Panc1 (cell line): Measurements from ENCODE around the gene ZNF175. TPM values are rescaled to one million over a fixed set of nuclear protein-coding genes. Genes with fewer than 3 reads are reported as not detected.

Source experiments
- ATAC-seq: fragments of 200-7000 bp; cut with Tn5 transposase; 2 replicates; pipeline ENCODE4 v1.9.1; 2020; ENCODE audit warnings: mild to moderate bottlenecking, moderate library complexity
- BruUV-seq: library from RNA; stranded (reverse); fragments of 400-500 nt; replicated peaks from 2 replicates; lab custom pipeline; 2021; lab: Mats Ljungman, UMichigan
- CTCF ChIA-PET: fragments of 300-600 bp; sonication (Branson Sonifier 250); formaldehyde crosslinking; loops from one replicate; lab custom pipeline; 2022; ENCODE audit warnings: antibody characterized with exemption; lab: Charles Lee
- POLR2A ChIA-PET: fragments of 300-600 bp; sonication (Branson Sonifier 250); formaldehyde crosslinking; loops from one replicate; lab custom pipeline; 2022; ENCODE audit warnings: antibody characterized with exemption; lab: Charles Lee
- DNase-seq: peaks from one replicate; pipeline ENCODE4 v3.0.0-alpha.2; 2010; ENCODE audit warnings: low read depth, low spot score
- H3K27ac ChIP-seq: 2 replicates; pipeline ENCODE4 v1.5.1; 2011; ENCODE audit warnings: mild to moderate bottlenecking, low read length, inconsistent platforms
- H3K27me3 ChIP-seq: fragments of 200-500 bp; sonication (Bioruptor generic); 2 replicates; pipeline ENCODE4 v1.6.0; 2014; ENCODE audit warnings: low read length, inconsistent platforms; ENCODE audit not compliant: control insufficient read depth, insufficient read depth
- H3K36me3 ChIP-seq: fragments of 200-500 bp; sonication (Bioruptor generic); 2 replicates; pipeline ENCODE4 v1.5.1; 2014; ENCODE audit warnings: inconsistent platforms, mild to moderate bottlenecking, low read length, moderate library complexity; ENCODE audit not compliant: control insufficient read depth, insufficient read depth
- H3K4me1 ChIP-seq: 2 replicates; pipeline ENCODE4 v1.5.1; 2011; ENCODE audit warnings: inconsistent platforms, mild to moderate bottlenecking, low read length, moderate library complexity; ENCODE audit not compliant: control insufficient read depth, insufficient read depth
- H3K4me3 ChIP-seq, 2 experiments: 2 replicates each; pipeline ENCODE4 v1.5.1; 2011 to 2012; ENCODE audit warnings: low read depth in 2 of 2, low read length in 2 of 2, mild to moderate bottlenecking in 2 of 2, inconsistent platforms in 1 of 2, moderate library complexity in 1 of 2
- H3K9me3 ChIP-seq: fragments of 200-500 bp; sonication (Bioruptor generic); 2 replicates; pipeline ENCODE4 v1.5.1; 2014; ENCODE audit warnings: low read depth, mild to moderate bottlenecking, inconsistent platforms, low read length, moderate library complexity; ENCODE audit not compliant: control insufficient read depth, insufficient read depth
- CTCF ChIP-seq: fragments of 450-650 bp; IDR thresholded peaks from 2 replicates; pipeline ENCODE4 v1.5.1; 2017; ENCODE audit warnings: mild to moderate bottlenecking
- POLR2AphosphoS5 ChIP-seq: IDR thresholded peaks from 2 replicates; pipeline ENCODE4 v1.6.1; 2012; ENCODE audit warnings: mild to moderate bottlenecking, low read depth, low read length, moderate library complexity
- REST ChIP-seq, 2 experiments: IDR thresholded peaks; 2 replicates each; pipeline ENCODE4 v1.6.1; 2011 to 2012; ENCODE audit warnings: low read depth in 2 of 2, control low read depth in 1 of 2, low read length in 1 of 2, mild to moderate bottlenecking in 1 of 2, moderate library complexity in 1 of 2; ENCODE audit not compliant: insufficient read depth in 1 of 2
- SIN3A ChIP-seq: IDR thresholded peaks from 2 replicates; pipeline ENCODE4 v1.6.1; 2012; ENCODE audit warnings: low read depth, mild to moderate bottlenecking, low read length, moderate library complexity, borderline replicate concordance; ENCODE audit not compliant: insufficient read depth
- TCF7L2 ChIP-seq: IDR thresholded peaks from 2 replicates; pipeline ENCODE4 v1.6.1; 2011; ENCODE audit warnings: mild to moderate bottlenecking, low read depth, low read length, inconsistent platforms
- in situ Hi-C: cut with HindIII; loops from 2 replicates; pipeline ENCODE4 v1.10.0; 2016; ENCODE audit warnings: low sequenced_read_pairs, low pct_unique_long_range_greater_than_20kb
- intact Hi-C: fragments of 100-400 bp; cut with micrococcal nuclease; formaldehyde crosslinking; loops from one replicate; pipeline ENCODE4 v1.10.0; 2022; ENCODE audit not compliant: unreplicated experiment
- total RNA-seq: library from RNA; stranded (reverse); gene quantifications from one replicate; pipeline ENCODE4 v1.2.1, GENCODE V29; 2021; ENCODE audit not compliant: unreplicated experiment

ZNF175 gene
- total RNA-seq, 1 experiment from 2014 or later, result 7.3 TPM

GRCh38 chr19:51552996-51553725 is 17.9 kb upstream of the ZNF175 start:
- ATAC-seq (no peak), DNase-seq (no peak)
- Histone ChIP-seq H3K4me3 (no peak overlapping the region), H3K36me3 (no peaks in the 10 kb centered on the region), H3K4me1 (no peaks in the 10 kb centered on the region), H3K9me3 (no peaks in the 10 kb centered on the region), H3K27me3 (no peaks in the 10 kb centered on the region), H3K27ac (no peak overlapping the region)
- ChIA-PET POLR2A (no interaction called here), CTCF (no interaction called here)
- TF ChIP-seq CTCF (no peak), TCF7L2 (no peak), POLR2AphosphoS5 (no peak), SIN3A (no peak), REST (IDR thresholded peaks at IDR 0.05; ENCODE audit: insufficient read depth in 1 of 2, low read depth in 2 of 2, low read length in 1 of 2) (peak; percentile 95 to 98)
- BruUV-seq, result no TSS peak
- in situ Hi-C loops (no loop called here), intact Hi-C loops (no loop called here)

GRCh38 chr19:51559240-51559639 is 11.8 kb upstream of the ZNF175 start:
- H3K4me1 ChIP-seq, result no peaks in the 10 kb centered on the region
- no TSS peak for BruUV-seq
- intact Hi-C loops (no loop called here), in situ Hi-C loops (no loop called here)
- peaks cover 2% of the 10 kb centered on the region; the same call in 1 of the 2 replicates for H3K27me3 ChIP-seq
- no peak for DNase-seq
- H3K4me3 ChIP-seq, result no peak overlapping the region
- ATAC-seq, result no peak
- no peak overlapping the region for H3K27ac ChIP-seq
- H3K9me3 ChIP-seq, result no peaks in the 10 kb centered on the region
- POLR2A ChIA-PET, result no interaction called here
- H3K36me3 ChIP-seq, result no peaks in the 10 kb centered on the region
- TF ChIP-seq TCF7L2 (no peak), CTCF (no peak), SIN3A (no peak), REST (IDR thresholded peaks at IDR 0.05; ENCODE audit: insufficient read depth in 1 of 2, low read depth in 2 of 2, low read length in 1 of 2) (no peak), POLR2AphosphoS5 (no peak)
- CTCF ChIA-PET, result no interaction called here
